ENCODE measurements around the gene CTBP1. TPM values are rescaled to one million over a fixed set of nuclear protein-coding genes. Genes with fewer than 3 reads are reported as not detected.

The CTBP1 gene
- total RNA-seq, 2 donors from 2014 or later, result 164 to 184 TPM

- DNase-seq (no peak), ATAC-seq (no peak)
- H3K4me1 Mint-ChIP-seq, result peaks cover 11% of the 10 kb centered on the region
- H3K27ac Mint-ChIP-seq, result no peak overlapping the region
- peaks cover 9% of the 10 kb centered on the region for H3K36me3 Mint-ChIP-seq (ENCODE audit: low read depth)
- H3K9me3 ChIP-seq (ENCODE audit: control insufficient read depth, low read length, poor library complexity, severe bottlenecking), result no peaks in the 10 kb centered on the region
- H3K27me3 Mint-ChIP-seq, result no peaks in the 10 kb centered on the region
- H3K4me3 Mint-ChIP-seq, result no peak overlapping the region
These were observed 23.4 kb downstream of the CTBP1 start for GRCh38 chr4:1225272-1226143.

GRCh38 chr4:1223841-1224809 is 24.8 kb downstream of the CTBP1 start:
- H3K4me3 Mint-ChIP-seq, result no peak overlapping the region
- no peak for ATAC-seq
- no peaks in the 10 kb centered on the region for H3K9me3 ChIP-seq (ENCODE audit: control insufficient read depth, low read length, poor library complexity, severe bottlenecking)
- no peaks in the 10 kb centered on the region for H3K27me3 Mint-ChIP-seq
- no peak overlapping the region for H3K27ac Mint-ChIP-seq
- DNase-seq, result no peak
- H3K36me3 Mint-ChIP-seq (ENCODE audit: low read depth), result peaks cover 9% of the 10 kb centered on the region
- H3K4me1 Mint-ChIP-seq, result peaks cover 19% of the 10 kb centered on the region

GRCh38 chr4:1222938-1223690 is 25.8 kb downstream of the CTBP1 start:
- no peak for ATAC-seq
- no peaks in the 10 kb centered on the region for H3K9me3 ChIP-seq (ENCODE audit: control insufficient read depth, low read length, poor library complexity, severe bottlenecking)
- Mint-ChIP-seq H3K36me3 (ENCODE audit: low read depth) (peaks cover 9% of the 10 kb centered on the region), H3K27me3 (no peaks in the 10 kb centered on the region), H3K4me3 (no peak overlapping the region), H3K27ac (no peak overlapping the region), H3K4me1 (peaks cover 24% of the 10 kb centered on the region)
- no peak for DNase-seq

- Mint-ChIP-seq H3K36me3 (ENCODE audit: low read depth) (peaks cover 12% of the 10 kb centered on the region), H3K4me3 (no peak overlapping the region), H3K27me3 (no peaks in the 10 kb centered on the region), H3K4me1 (peaks cover 31% of the 10 kb centered on the region), H3K27ac (no peak overlapping the region)
- H3K9me3 ChIP-seq (ENCODE audit: control insufficient read depth, low read length, poor library complexity, severe bottlenecking), result no peaks in the 10 kb centered on the region
- DNase-seq (no peak), ATAC-seq (no peak)
These were observed 26.7 kb downstream of the CTBP1 start for GRCh38 chr4:1222036-1222789.

GRCh38 chr4:1221155-1221870 is 27.6 kb downstream of the CTBP1 start:
- Mint-ChIP-seq H3K4me3 (no peak overlapping the region), H3K27me3 (no peaks in the 10 kb centered on the region), H3K36me3 (ENCODE audit: low read depth) (peaks cover 12% of the 10 kb centered on the region), H3K4me1 (peaks cover 38% of the 10 kb centered on the region), H3K27ac (peak overlapping the region; percentile 81)
- DNase-seq (peak in 1 of 3 donors; percentile 4), ATAC-seq (no peak)
- H3K9me3 ChIP-seq (ENCODE audit: control insufficient read depth, low read length, poor library complexity, severe bottlenecking), result no peaks in the 10 kb centered on the region

- peak overlapping the region; percentile 81 for H3K27ac Mint-ChIP-seq
These were observed 28.4 kb downstream of the CTBP1 start for GRCh38 chr4:1220566-1220965.

GRCh38 chr4:1219566-1219950 is 29.4 kb downstream of the CTBP1 start:
- peaks cover 9% of the 10 kb centered on the region for H3K36me3 Mint-ChIP-seq (ENCODE audit: low read depth)
- no peak overlapping the region for H3K27ac Mint-ChIP-seq
- H3K9me3 ChIP-seq (ENCODE audit: control insufficient read depth, low read length, poor library complexity, severe bottlenecking), result no peaks in the 10 kb centered on the region
- ATAC-seq, result no peak
- no peaks in the 10 kb centered on the region for H3K27me3 Mint-ChIP-seq
- DNase-seq, result no peak
- H3K4me1 Mint-ChIP-seq, result peaks cover 38% of the 10 kb centered on the region
- peak overlapping the region; percentile 45 for H3K4me3 Mint-ChIP-seq

More at GRCh38 chr4:1220566-1220965, 28.4 kb downstream of the CTBP1 start:
- DNase-seq (no peak), ATAC-seq (no peak)
- H3K9me3 ChIP-seq (ENCODE audit: control insufficient read depth, low read length, poor library complexity, severe bottlenecking), result no peaks in the 10 kb centered on the region
- peaks cover 12% of the 10 kb centered on the region for H3K36me3 Mint-ChIP-seq (ENCODE audit: low read depth)
- no peak overlapping the region for H3K4me3 Mint-ChIP-seq
- peaks cover 38% of the 10 kb centered on the region for H3K4me1 Mint-ChIP-seq
- no peaks in the 10 kb centered on the region for H3K27me3 Mint-ChIP-seq

- peak overlapping the region; percentile 53 for H3K4me3 Mint-ChIP-seq
- no peak for ATAC-seq
These were observed 30.0 kb downstream of the CTBP1 start for GRCh38 chr4:1218634-1219565.

GRCh38 chr4:1217366-1217765 is 31.6 kb downstream of the CTBP1 start:
- DNase-seq (no peak), ATAC-seq (no peak)
- H3K9me3 ChIP-seq (ENCODE audit: control insufficient read depth, low read length, poor library complexity, severe bottlenecking), result no peaks in the 10 kb centered on the region
- peak overlapping the region; percentile 81 for H3K4me3 Mint-ChIP-seq
- H3K36me3 Mint-ChIP-seq (ENCODE audit: low read depth), result peaks cover 6% of the 10 kb centered on the region
- H3K27me3 Mint-ChIP-seq, result no peaks in the 10 kb centered on the region
- peak overlapping the region; percentile 62 for H3K27ac Mint-ChIP-seq
- H3K4me1 Mint-ChIP-seq, result peaks cover 34% of the 10 kb centered on the region

More at GRCh38 chr4:1218634-1219565, 30.0 kb downstream of the CTBP1 start:
- H3K27me3 Mint-ChIP-seq, result no peaks in the 10 kb centered on the region
- peaks cover 4% of the 10 kb centered on the region for H3K36me3 Mint-ChIP-seq (ENCODE audit: low read depth)
- no peak for DNase-seq
- peak overlapping the region; percentile 43 for H3K27ac Mint-ChIP-seq
- peaks cover 36% of the 10 kb centered on the region for H3K4me1 Mint-ChIP-seq
- H3K9me3 ChIP-seq (ENCODE audit: control insufficient read depth, low read length, poor library complexity, severe bottlenecking), result no peaks in the 10 kb centered on the region

- H3K27ac Mint-ChIP-seq, result peak overlapping the region; percentile 62
- H3K36me3 Mint-ChIP-seq (ENCODE audit: low read depth), result peaks cover 6% of the 10 kb centered on the region
- H3K27me3 Mint-ChIP-seq, result no peaks in the 10 kb centered on the region
- peak overlapping the region; percentile 81 for H3K4me3 Mint-ChIP-seq
- H3K9me3 ChIP-seq (ENCODE audit: control insufficient read depth, low read length, poor library complexity, severe bottlenecking), result no peaks in the 10 kb centered on the region
- ATAC-seq (peak; percentile 86), DNase-seq (peak; percentile 35 to 53 (median 41))
- H3K4me1 Mint-ChIP-seq, result peaks cover 34% of the 10 kb centered on the region
These were observed 32.0 kb downstream of the CTBP1 start for GRCh38 chr4:1216869-1217294.

GRCh38 chr4:1216076-1216614 is 32.8 kb downstream of the CTBP1 start:
- Mint-ChIP-seq H3K36me3 (ENCODE audit: low read depth) (peaks cover 6% of the 10 kb centered on the region), H3K4me3 (peak overlapping the region; percentile 81), H3K27ac (peak overlapping the region; percentile 62), H3K4me1 (peaks cover 27% of the 10 kb centered on the region), H3K27me3 (no peaks in the 10 kb centered on the region)
- no peaks in the 10 kb centered on the region for H3K9me3 ChIP-seq (ENCODE audit: control insufficient read depth, low read length, poor library complexity, severe bottlenecking)
- no peak for ATAC-seq
- DNase-seq, result peak in 1 of 3 donors; percentile 5
